HEK293 (cell line): ENCODE measurements around the gene NDST3.

Source experiments
- CTCF ChIA-PET: fragments of 350-600 bp; formaldehyde crosslinking; extraction: SDS; loops from one replicate; lab custom pipeline; 2021; ENCODE audit warnings: antibody characterized with exemption; lab: Yijun Ruan, JAX
- POLR2A ChIA-PET: fragments of 300-600 bp; formaldehyde crosslinking; extraction: SDS; loops from one replicate; lab custom pipeline; 2020; ENCODE audit warnings: antibody characterized with exemption, inconsistent platforms; lab: Yijun Ruan, JAX
- H3K27ac ChIP-seq: fragments of 200-500 bp; sonication (Bioruptor generic); 2 replicates; pipeline ENCODE4 v1.5.1; 2014; ENCODE audit warnings: low read depth, low read length, control low read depth, inconsistent platforms; ENCODE audit errors: extremely low read depth
- H3K36me3 ChIP-seq, 2 experiments: fragments of 200-500 bp in 1 of 2; sonication (Bioruptor generic) in 1 of 2; 1 replicate in 1 of 2; 2 replicates in 1 of 2; pipeline ENCODE4 v1.5.1; 2014 to 2017; ENCODE audit warnings: inconsistent platforms in 2 of 2, low read length in 2 of 2; ENCODE audit not compliant: control insufficient read depth in 2 of 2, insufficient read depth in 1 of 2
- H3K4me1 ChIP-seq: fragments of 200-500 bp; sonication (Bioruptor generic); 2 replicates; pipeline ENCODE4 v1.5.1; 2014; ENCODE audit warnings: mild to moderate bottlenecking, low read length, inconsistent platforms; ENCODE audit not compliant: control insufficient read depth, insufficient read depth
- H3K4me3 ChIP-seq: 2 replicates; pipeline ENCODE4 v1.5.1; 2011; ENCODE audit warnings: low read depth, mild to moderate bottlenecking, control low read depth, low read length, moderate library complexity
- H3K9me3 ChIP-seq: fragments of 200-500 bp; sonication (Bioruptor generic); 2 replicates; pipeline ENCODE4 v1.5.1; 2014; ENCODE audit warnings: low read depth, low read length, inconsistent platforms; ENCODE audit not compliant: control insufficient read depth, insufficient read depth
- FEZF1 ChIP-seq: fragments of 450-650 bp; formaldehyde crosslinking; IDR thresholded peaks from 2 replicates; pipeline ENCODE4 v1.5.1; 2016; ENCODE audit warnings: missing biosample characterization, missing genetic modification characterization
- GLI2 ChIP-seq: fragments of 450-650 bp; formaldehyde crosslinking; IDR thresholded peaks from 2 replicates; pipeline ENCODE4; 2017; ENCODE audit warnings: missing biosample characterization, missing genetic modification characterization, low read depth, borderline replicate concordance
- GLIS1 ChIP-seq: fragments of 450-650 bp; formaldehyde crosslinking; IDR thresholded peaks from 2 replicates; pipeline ENCODE4 v1.5.1; 2016; ENCODE audit warnings: missing biosample characterization, missing genetic modification characterization
- KLF17 ChIP-seq: fragments of 450-650 bp; formaldehyde crosslinking; IDR thresholded peaks from 2 replicates; pipeline ENCODE4 v1.5.1; 2016; ENCODE audit warnings: missing biosample characterization, missing genetic modification characterization
- SCRT2 ChIP-seq: fragments of 450-650 bp; formaldehyde crosslinking; IDR thresholded peaks from 2 replicates; pipeline ENCODE4 v1.5.1; 2016; ENCODE audit warnings: missing biosample characterization, missing genetic modification characterization
- TCF7L2 ChIP-seq: IDR thresholded peaks from 2 replicates; pipeline ENCODE4 v1.6.1; 2011; ENCODE audit warnings: low read depth, mild to moderate bottlenecking, inconsistent platforms, low read length, moderate library complexity, borderline replicate concordance
- ZBTB7A ChIP-seq: fragments of 450-650 bp; formaldehyde crosslinking; IDR thresholded peaks from 2 replicates; pipeline ENCODE4 v1.5.1; 2016; ENCODE audit warnings: low read depth, missing biosample characterization, missing genetic modification characterization
- ZFP3 ChIP-seq: fragments of 450-650 bp; formaldehyde crosslinking; IDR thresholded peaks from 2 replicates; pipeline ENCODE4 v1.5.1; 2016; ENCODE audit warnings: low read depth, missing biosample characterization, missing genetic modification characterization
- ZNF133 ChIP-seq: fragments of 450-650 bp; formaldehyde crosslinking; IDR thresholded peaks from 2 replicates; pipeline ENCODE4 v1.5.1; 2016; ENCODE audit warnings: missing biosample characterization, missing genetic modification characterization
- ZNF175 ChIP-seq: fragments of 450-650 bp; formaldehyde crosslinking; IDR thresholded peaks from 2 replicates; pipeline ENCODE4 v1.5.1; 2016; ENCODE audit warnings: missing biosample characterization, missing genetic modification characterization
- ZNF2 ChIP-seq: fragments of 450-650 bp; formaldehyde crosslinking; IDR thresholded peaks from 2 replicates; pipeline ENCODE4 v1.5.1; 2016; ENCODE audit warnings: missing biosample characterization, missing genetic modification characterization
- ZNF266 ChIP-seq: fragments of 450-650 bp; formaldehyde crosslinking; IDR thresholded peaks from 2 replicates; pipeline ENCODE4 v1.5.1; 2016; ENCODE audit warnings: missing biosample characterization, missing genetic modification characterization, low read depth
- ZNF280C ChIP-seq: fragments of 450-650 bp; formaldehyde crosslinking; IDR thresholded peaks from 2 replicates; pipeline ENCODE4 v1.5.1; 2016; ENCODE audit warnings: missing biosample characterization, missing genetic modification characterization
- ZNF311 ChIP-seq: fragments of 450-650 bp; formaldehyde crosslinking; IDR thresholded peaks from 2 replicates; pipeline ENCODE4 v1.5.1; 2017; ENCODE audit warnings: missing biosample characterization, missing genetic modification characterization, borderline replicate concordance
- ZNF324 ChIP-seq: fragments of 450-650 bp; formaldehyde crosslinking; IDR thresholded peaks from 2 replicates; pipeline ENCODE4 v1.5.1; 2016; ENCODE audit warnings: missing biosample characterization, missing genetic modification characterization
- ZNF394 ChIP-seq: fragments of 450-650 bp; formaldehyde crosslinking; IDR thresholded peaks from 2 replicates; pipeline ENCODE4 v1.5.1; 2016; ENCODE audit warnings: missing biosample characterization, missing genetic modification characterization, mild to moderate bottlenecking, moderate library complexity, borderline replicate concordance
- ZNF398 ChIP-seq: fragments of 450-650 bp; formaldehyde crosslinking; IDR thresholded peaks from 2 replicates; pipeline ENCODE4 v1.5.1; 2017; ENCODE audit warnings: missing biosample characterization, missing genetic modification characterization
- ZNF433 ChIP-seq: fragments of 450-650 bp; formaldehyde crosslinking; IDR thresholded peaks from 2 replicates; pipeline ENCODE4 v1.5.1; 2016; ENCODE audit warnings: missing biosample characterization, missing genetic modification characterization, low read depth
- ZNF473 ChIP-seq: fragments of 450-650 bp; formaldehyde crosslinking; IDR thresholded peaks from 2 replicates; pipeline ENCODE4 v1.5.1; 2017; ENCODE audit warnings: missing biosample characterization, missing genetic modification characterization
- ZNF48 ChIP-seq: fragments of 450-650 bp; formaldehyde crosslinking; IDR thresholded peaks from 2 replicates; pipeline ENCODE4 v1.5.1; 2016; ENCODE audit warnings: missing biosample characterization, missing genetic modification characterization
- ZNF510 ChIP-seq: fragments of 450-650 bp; formaldehyde crosslinking; IDR thresholded peaks from 2 replicates; pipeline ENCODE4 v1.5.1; 2018; ENCODE audit warnings: mild to moderate bottlenecking, missing genetic modification characterization, missing biosample characterization; ENCODE audit not compliant: insufficient replicate concordance
- ZNF560 ChIP-seq: fragments of 450-650 bp; formaldehyde crosslinking; IDR thresholded peaks from 2 replicates; pipeline ENCODE4 v1.5.1; 2017; ENCODE audit warnings: missing biosample characterization, missing genetic modification characterization, borderline replicate concordance
- ZNF621 ChIP-seq: fragments of 450-650 bp; formaldehyde crosslinking; IDR thresholded peaks from 2 replicates; pipeline ENCODE4 v1.5.1; 2017; ENCODE audit warnings: missing biosample characterization, missing genetic modification characterization
- ZNF664 ChIP-seq: fragments of 450-650 bp; formaldehyde crosslinking; IDR thresholded peaks from 2 replicates; pipeline ENCODE4 v1.5.1; 2016; ENCODE audit warnings: missing biosample characterization, missing genetic modification characterization
- ZNF677 ChIP-seq: fragments of 450-650 bp; IDR thresholded peaks from 2 replicates; pipeline ENCODE4 v1.5.0; 2018; ENCODE audit warnings: missing biosample characterization, mild to moderate bottlenecking, missing genetic modification characterization, moderate library complexity
- ZNF76 ChIP-seq: fragments of 450-650 bp; formaldehyde crosslinking; IDR thresholded peaks from 2 replicates; pipeline ENCODE4; 2016; ENCODE audit warnings: low read depth, missing biosample characterization, missing genetic modification characterization, borderline replicate concordance
- ZNF837 ChIP-seq: fragments of 450-650 bp; formaldehyde crosslinking; IDR thresholded peaks from 2 replicates; pipeline ENCODE4 v1.5.1; 2016; ENCODE audit warnings: missing biosample characterization, missing genetic modification characterization
- ZSCAN18 ChIP-seq: fragments of 450-650 bp; formaldehyde crosslinking; IDR thresholded peaks from 2 replicates; pipeline ENCODE4 v1.5.1; 2016; ENCODE audit warnings: missing biosample characterization, missing genetic modification characterization

Gene NDST3

GRCh38 chr4:118036336-118036735 is 2.0 kb downstream of the NDST3 start (continued):
- no peak for TF ChIP-seq ZNF677 (tag by site-specific recombination)
- TF ChIP-seq ZNF175 (tag by site-specific recombination): no peak
- no peak for TF ChIP-seq ZNF2 (tag by site-specific recombination)
- no peak for TF ChIP-seq ZNF311 (tag by site-specific recombination)
- no peak for TF ChIP-seq ZNF76 (tag by site-specific recombination)
- TF ChIP-seq ZNF324 (tag by site-specific recombination): no peak
- TF ChIP-seq, all 188 proteins: peak for 0

GRCh38 chr4:118037955-118038354 is 3.7 kb downstream of the NDST3 start:
- no peaks in the 10 kb centered on the region for H3K9me3 ChIP-seq
- TF ChIP-seq ZNF433 (tag by site-specific recombination) (no peak), ZNF664 (tag by site-specific recombination) (no peak), ZNF266 (no peak), ZNF621 (tag by site-specific recombination) (no peak), ZNF510 (tag by site-specific recombination) (no peak), SCRT2 (tag by site-specific recombination) (no peak), GLI2 (tag by site-specific recombination) (no peak), FEZF1 (tag by site-specific recombination) (no peak), ZBTB7A (tag by site-specific recombination) (no peak), ZNF48 (tag by site-specific recombination) (no peak), ZNF560 (tag by site-specific recombination) (no peak), ZNF133 (tag by site-specific recombination) (no peak), ZSCAN18 (no peak), ZNF837 (tag by site-specific recombination) (no peak)
- ChIA-PET POLR2A (no interaction called here), CTCF (no interaction called here)
- no peaks in the 10 kb centered on the region for H3K4me1 ChIP-seq
- H3K27ac ChIP-seq: no peak overlapping the region
- H3K4me3 ChIP-seq: no peak overlapping the region
- H3K36me3 ChIP-seq: no peaks in the 10 kb centered on the region

GRCh38 chr4:118046323-118046722 is 12.0 kb downstream of the NDST3 start:
- H3K27ac ChIP-seq: no peak overlapping the region
- CTCF ChIA-PET: no interaction called here
- H3K9me3 ChIP-seq: no peaks in the 10 kb centered on the region
- TF ChIP-seq ZNF280C (tag by site-specific recombination) (no peak), GLIS1 (tag by site-specific recombination) (no peak), ZSCAN18 (no peak), TCF7L2 (no peak), ZFP3 (no peak), ZNF473 (no peak), KLF17 (no peak), ZNF398 (tag by site-specific recombination) (no peak), ZNF394 (tag by site-specific recombination) (no peak)
- H3K36me3 ChIP-seq: no peaks in the 10 kb centered on the region
- POLR2A ChIA-PET: no interaction called here
- no peak overlapping the region for H3K4me3 ChIP-seq
- H3K4me1 ChIP-seq: no peaks in the 10 kb centered on the region
